Hepatocyte (in vitro differentiated cells): ENCODE data around the gene PACSIN2.

Experiments used
- CTCF ChIP-seq: fragments of 200-600 bp; sonication (generic); IDR thresholded peaks from 2 replicates; pipeline ENCODE4 v1.5.1; 2016; ENCODE audit warnings: antibody characterized with exemption, mild to moderate bottlenecking; ENCODE audit not compliant: poor library complexity
- EZH2 ChIP-seq: fragments of 200-600 bp; sonication (generic); IDR thresholded peaks from 2 replicates; pipeline ENCODE4 v1.6.1; 2016; ENCODE audit warnings: antibody characterized with exemption, mild to moderate bottlenecking, borderline replicate concordance
- EZH2phosphoT487 ChIP-seq: fragments of 200-600 bp; sonication (generic); IDR thresholded peaks from one replicate; pipeline ENCODE4 v1.6.1; 2018; ENCODE audit warnings: antibody characterized with exemption, mild to moderate bottlenecking, low read depth, moderate library complexity; ENCODE audit not compliant: unreplicated experiment, severe bottlenecking

- no peak for TF ChIP-seq CTCF
- TF ChIP-seq EZH2, result no peak
- no peak for TF ChIP-seq EZH2phosphoT487
Observed at GRCh38 chr22:42949159-42949558, 65.8 kb downstream of the PACSIN2 start.
